ENCODE results near the gene CSMD2. TPM values are rescaled to one million over a fixed set of nuclear protein-coding genes. Genes with fewer than 3 reads are reported as not detected.

Gene CSMD2
- total RNA-seq, 2 donors from 2014 or later, result 2.8 to 3.0 TPM

- Histone ChIP-seq H3K36me3 (no peaks in the 10 kb centered on the region), H3K9me3 (no peaks in the 10 kb centered on the region), H3K27me3 (replicated peaks; ENCODE audit: insufficient read depth) (no peaks in the 10 kb centered on the region), H3K4me3 (no peak overlapping the region), H3K4me1 (ENCODE audit: control insufficient read depth in 1 of 2, low read depth in 2 of 2) (no peaks in the 10 kb centered on the region), H3K27ac (no peak overlapping the region)
- ATAC-seq (ENCODE audit: insufficient number of reproducible peaks, low FRiP score, low read depth) (no peak), DNase-seq (ENCODE audit: low spot score) (no peak)
- no peak for TF ChIP-seq CTCF (IDR thresholded peaks at IDR 0.05)
Observed at GRCh38 chr1:33741749-33742148, 423.3 kb downstream of the CSMD2 start.

GRCh38 chr1:33740040-33740744, 424.8 kb downstream of the CSMD2 start:
- no peak for TF ChIP-seq CTCF (IDR thresholded peaks at IDR 0.05)
- H3K4me3 ChIP-seq, result no peak overlapping the region
- H3K27me3 ChIP-seq (replicated peaks; ENCODE audit: insufficient read depth), result no peaks in the 10 kb centered on the region
- H3K4me1 ChIP-seq (ENCODE audit: control insufficient read depth in 1 of 2, low read depth in 2 of 2), result no peaks in the 10 kb centered on the region
- no peak for ATAC-seq (ENCODE audit: insufficient number of reproducible peaks, low FRiP score, low read depth)
- H3K36me3 ChIP-seq, result no peaks in the 10 kb centered on the region
- H3K9me3 ChIP-seq, result no peaks in the 10 kb centered on the region
- DNase-seq (ENCODE audit: low spot score), result no peak
- H3K27ac ChIP-seq, result no peak overlapping the region

GRCh38 chr1:33738976-33739375, 426.1 kb downstream of the CSMD2 start:
- no peak for TF ChIP-seq CTCF (IDR thresholded peaks at IDR 0.05)
- DNase-seq (ENCODE audit: low spot score), result no peak
- Histone ChIP-seq H3K27me3 (replicated peaks; ENCODE audit: insufficient read depth) (no peaks in the 10 kb centered on the region), H3K36me3 (no peaks in the 10 kb centered on the region), H3K4me1 (ENCODE audit: control insufficient read depth in 1 of 2, low read depth in 2 of 2) (no peaks in the 10 kb centered on the region), H3K9me3 (no peaks in the 10 kb centered on the region), H3K4me3 (no peak overlapping the region), H3K27ac (no peak overlapping the region)
- no peak for ATAC-seq (ENCODE audit: insufficient number of reproducible peaks, low FRiP score, low read depth)

- TF ChIP-seq CTCF (IDR thresholded peaks at IDR 0.05), result no peak
- no peak for ATAC-seq (ENCODE audit: insufficient number of reproducible peaks, low FRiP score, low read depth)
Observed at GRCh38 chr1:33738536-33738935, 426.5 kb downstream of the CSMD2 start.

GRCh38 chr1:33736496-33736895, 428.5 kb downstream of the CSMD2 start:
- Histone ChIP-seq H3K4me1 (ENCODE audit: control insufficient read depth in 1 of 2, low read depth in 2 of 2) (no peaks in the 10 kb centered on the region), H3K27me3 (replicated peaks; ENCODE audit: insufficient read depth) (no peaks in the 10 kb centered on the region), H3K36me3 (no peaks in the 10 kb centered on the region), H3K4me3 (no peak overlapping the region), H3K9me3 (no peaks in the 10 kb centered on the region), H3K27ac (no peak overlapping the region)
- no peak for DNase-seq (ENCODE audit: low spot score)
- no peak for ATAC-seq (ENCODE audit: insufficient number of reproducible peaks, low FRiP score, low read depth)
- no peak for TF ChIP-seq CTCF (IDR thresholded peaks at IDR 0.05)

More at GRCh38 chr1:33738536-33738935, 426.5 kb downstream of the CSMD2 start:
- Histone ChIP-seq H3K4me1 (ENCODE audit: control insufficient read depth in 1 of 2, low read depth in 2 of 2) (no peaks in the 10 kb centered on the region), H3K27ac (no peak overlapping the region), H3K36me3 (no peaks in the 10 kb centered on the region), H3K9me3 (no peaks in the 10 kb centered on the region), H3K4me3 (no peak overlapping the region), H3K27me3 (replicated peaks; ENCODE audit: insufficient read depth) (no peaks in the 10 kb centered on the region)
- no peak for DNase-seq (ENCODE audit: low spot score)

Data from thoracic aorta (tissue), 2 donors.